HG03060 (cell line): ENCODE data around the gene ZNF394.

Experiments
- ATAC-seq: cut with Tn5 transposase; IDR thresholded peaks from one replicate; pipeline ENCODE4 v1.9.1; 2021; ENCODE audit warnings: low read depth, moderate number of reproducible peaks; ENCODE audit not compliant: unreplicated experiment

ZNF394 gene

GRCh38 chr7:99497766-99498545 is 2.1 kb downstream of the ZNF394 start:
- ATAC-seq, result no peak

- ATAC-seq, result no peak
Observed at GRCh38 chr7:99493823-99494222, 6.3 kb downstream of the ZNF394 start.

DNA sequence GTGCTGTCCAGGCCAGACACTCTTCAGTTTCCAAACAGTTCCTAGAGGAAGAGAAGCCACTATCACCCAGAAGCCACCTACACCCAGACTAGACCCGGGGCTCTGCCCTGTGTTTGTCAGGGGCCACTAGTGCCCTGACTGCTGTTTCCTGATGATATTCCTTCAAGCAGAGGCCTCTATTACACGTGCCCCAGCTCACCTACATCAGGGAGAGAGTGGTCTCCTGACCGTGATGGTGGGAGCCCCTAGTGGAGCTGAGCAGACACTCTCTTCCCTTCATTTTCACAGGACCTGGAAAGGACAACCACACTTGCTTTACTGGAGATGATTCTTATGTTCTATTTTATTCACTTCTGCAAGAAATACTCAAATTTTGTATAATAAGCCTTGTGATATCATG is 9.2 kb downstream of the ZNF394 start:
- no peak for ATAC-seq

GRCh38 chr7:99489235-99489634 is 10.8 kb downstream of the ZNF394 start:
- ATAC-seq, result no peak

DNA sequence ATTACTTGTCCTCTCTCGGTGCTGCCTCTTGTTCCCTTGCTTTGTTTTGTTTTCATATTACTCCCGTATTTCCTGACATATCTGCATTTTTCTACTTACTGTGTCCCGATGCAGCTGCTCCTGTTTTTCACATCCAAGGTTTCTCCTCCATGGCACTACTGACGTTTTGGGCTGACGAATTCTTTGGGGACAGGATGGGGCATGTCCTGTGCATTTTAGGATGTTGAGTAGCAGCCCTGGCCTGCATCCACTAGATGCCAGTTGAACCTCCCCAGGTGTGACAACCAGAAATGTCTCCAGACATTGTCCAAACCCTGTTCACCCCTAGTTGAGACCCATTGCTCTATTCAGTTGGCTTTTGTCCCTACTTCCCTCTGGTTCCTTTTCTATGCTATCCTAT is 15.0 kb downstream of the ZNF394 start:
- ATAC-seq, result no peak

DNA sequence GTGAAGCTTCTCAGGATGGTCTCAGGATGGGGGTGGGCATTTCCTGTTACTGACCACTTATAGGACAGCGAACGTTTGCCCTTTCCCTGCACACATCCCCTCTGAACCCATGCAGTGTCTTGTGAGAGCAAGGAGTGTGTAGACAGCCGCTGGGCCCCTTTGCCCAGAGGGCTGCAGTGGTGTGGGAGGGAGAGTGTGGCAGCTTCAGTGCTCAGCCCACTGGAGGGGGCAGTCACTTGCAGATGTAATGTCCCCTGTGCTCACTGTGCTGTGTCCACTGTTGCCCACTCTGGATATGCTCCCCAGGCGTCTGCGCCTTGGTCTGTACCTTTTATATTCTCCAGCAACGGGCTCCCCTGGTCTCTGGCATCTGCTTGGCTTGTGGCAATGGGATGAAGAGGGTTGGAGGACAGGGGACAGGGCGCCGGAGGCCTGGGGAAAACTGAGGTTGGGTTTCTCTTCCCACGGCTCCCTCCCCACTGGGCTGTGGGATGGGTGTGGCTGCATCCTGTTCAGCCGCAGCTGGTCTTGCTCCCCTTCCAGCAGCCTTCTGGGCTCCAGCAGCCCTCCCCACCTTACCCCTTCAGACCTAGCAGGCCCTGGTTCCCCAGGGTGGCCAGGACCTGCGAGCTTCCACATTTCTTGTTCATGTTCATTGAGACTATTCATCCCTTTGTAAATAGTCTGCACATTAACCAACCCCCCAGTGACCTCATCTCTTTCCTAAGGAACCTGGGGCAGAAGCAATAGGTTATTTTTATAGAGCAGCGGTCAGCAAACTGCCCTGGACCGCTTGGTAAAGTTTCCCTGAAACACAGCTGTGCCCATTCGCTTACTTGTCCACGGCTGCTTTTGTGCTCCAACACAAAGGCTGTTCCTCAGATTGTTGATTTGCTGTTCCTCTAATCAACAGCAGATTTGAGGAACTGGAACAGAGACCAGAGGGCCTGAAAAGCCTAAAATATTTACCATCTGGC is 21.3 kb downstream of the ZNF394 start:
- no peak for ATAC-seq

DNA sequence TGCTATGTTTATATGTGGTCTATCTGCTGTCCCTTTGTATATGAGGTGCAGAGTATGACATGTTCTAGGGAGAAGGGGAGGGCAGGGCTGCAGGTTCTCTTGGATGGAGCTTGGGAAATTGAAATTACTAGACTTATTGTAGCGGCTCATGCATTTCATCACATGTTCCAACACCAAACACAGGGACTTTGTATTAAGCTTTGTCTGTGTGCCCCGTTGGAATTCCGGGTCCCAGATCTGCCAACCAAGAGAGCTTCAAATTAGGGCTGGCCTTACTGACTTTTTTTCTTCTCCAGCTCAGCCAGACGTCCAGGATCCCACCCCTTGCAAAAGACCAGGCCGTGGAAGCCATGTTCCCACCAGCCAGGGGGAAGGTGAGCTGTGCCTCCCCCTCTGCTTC is 24.0 kb downstream of the ZNF394 start:
- no peak for ATAC-seq

DNA sequence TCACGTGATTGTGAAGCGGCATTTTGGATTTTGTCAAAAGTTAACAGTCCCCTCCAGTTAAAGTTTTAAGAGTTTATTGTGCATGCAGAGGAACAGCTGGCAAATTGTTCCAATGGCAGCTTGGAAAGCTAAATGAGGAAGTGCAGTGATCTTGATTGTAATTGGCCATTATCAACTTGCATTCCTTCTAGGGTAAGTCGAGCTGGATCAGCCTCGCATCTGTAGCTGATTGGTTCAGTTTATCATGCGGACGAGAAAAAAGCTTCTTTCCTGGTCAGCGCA is 26.8 kb downstream of the ZNF394 start:
- no peak for ATAC-seq

GRCh38 chr7:99472561-99473314 is 27.3 kb downstream of the ZNF394 start, which contains the start of gene ZNF789:
TSS of gene ZNF789 (plus strand) at chr7:99472890. CDS start at chr7:99476457, 3,567 bp downstream.
- ATAC-seq, result peak; percentile 45

- no peak for ATAC-seq
Observed at GRCh38 chr7:99469381-99470065, 30.6 kb downstream of the ZNF394 start.

GRCh38 chr7:99468336-99468918 is 31.7 kb downstream of the ZNF394 start:
- ATAC-seq, result no peak

- no peak for ATAC-seq
Observed at GRCh38 chr7:99465421-99465768, 34.7 kb downstream of the ZNF394 start.

DNA sequence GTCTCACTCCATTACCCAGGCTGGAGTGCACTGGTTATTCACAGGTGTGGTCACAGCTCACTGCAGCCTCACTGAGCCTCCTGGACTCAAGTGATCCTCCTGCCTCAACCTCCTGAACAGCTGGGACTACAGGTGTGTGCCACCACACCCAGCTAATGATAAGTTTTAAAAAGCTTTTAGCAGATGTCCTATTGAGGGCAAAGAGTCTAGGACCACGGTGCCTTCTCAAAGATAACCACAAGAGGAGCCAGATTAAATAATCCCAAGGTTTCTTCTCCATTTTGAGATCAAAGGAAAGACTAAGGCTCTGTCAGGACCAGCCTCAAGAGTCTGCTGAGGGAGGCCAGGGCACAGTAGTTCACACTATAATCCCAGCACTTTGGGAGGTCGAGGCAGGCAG is 38.9 kb downstream of the ZNF394 start:
- ATAC-seq, result no peak

DNA sequence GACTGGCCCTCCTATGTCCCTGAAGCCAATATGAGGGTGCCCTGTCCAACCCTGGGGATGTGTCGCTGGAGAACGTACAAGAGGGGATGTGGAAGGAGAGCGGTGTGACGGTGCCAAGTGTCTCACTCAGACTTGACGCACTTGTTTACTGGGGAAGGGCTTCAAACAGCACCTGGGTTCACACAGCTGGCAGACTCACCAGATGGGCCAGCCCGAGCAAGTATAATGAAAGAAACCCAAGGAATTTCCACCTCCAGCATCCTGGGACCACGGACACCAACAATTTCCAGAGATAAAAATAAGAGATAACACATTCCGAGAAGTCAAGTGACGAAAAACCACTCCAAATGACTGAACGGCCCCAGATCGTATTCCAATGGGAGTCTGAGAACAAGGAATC is 39.4 kb downstream of the ZNF394 start:
- no peak for ATAC-seq

GRCh38 chr7:99459087-99459486 is 41.0 kb downstream of the ZNF394 start:
- ATAC-seq, result no peak

DNA sequence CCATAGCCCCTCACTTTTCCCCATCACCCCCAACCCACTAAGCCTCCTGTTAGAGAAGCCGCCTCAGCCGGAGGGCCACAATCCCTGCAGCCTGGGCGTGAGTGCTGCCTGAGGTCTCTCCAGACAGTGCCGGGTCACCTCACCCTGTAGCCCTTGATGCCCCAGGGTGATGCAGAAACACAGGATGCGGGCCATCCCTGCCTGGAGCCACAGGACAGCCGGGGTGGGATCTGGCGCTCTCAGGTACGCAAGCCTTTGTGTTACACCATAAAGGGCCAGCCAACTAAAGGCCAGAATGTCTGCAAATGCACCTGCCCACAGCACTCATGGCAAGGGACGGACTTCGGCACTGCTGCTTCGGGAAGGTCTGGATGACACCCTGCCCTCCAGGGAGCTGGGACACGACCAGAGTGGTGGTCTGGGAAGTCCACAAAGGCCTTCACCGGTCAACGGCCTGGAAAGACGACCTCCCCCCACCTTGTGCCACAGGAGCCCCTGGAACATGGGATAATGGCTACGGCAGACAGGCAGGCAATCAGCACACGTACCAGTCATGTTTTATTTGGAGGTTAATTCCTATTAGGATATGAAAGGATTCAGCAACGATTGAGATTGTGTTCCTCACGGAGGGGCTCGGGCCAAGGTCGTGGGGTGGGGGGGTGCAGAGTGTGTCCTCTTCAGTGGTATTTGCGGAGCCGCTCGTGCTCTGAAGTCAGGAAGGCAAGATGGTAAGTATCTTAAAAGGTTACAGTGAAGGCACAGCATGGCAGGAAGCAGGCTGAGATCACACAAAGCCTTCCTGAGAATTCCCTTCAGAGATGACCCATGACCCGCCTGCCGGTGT is 42.2 kb downstream of the ZNF394 start:
- no peak for ATAC-seq

DNA sequence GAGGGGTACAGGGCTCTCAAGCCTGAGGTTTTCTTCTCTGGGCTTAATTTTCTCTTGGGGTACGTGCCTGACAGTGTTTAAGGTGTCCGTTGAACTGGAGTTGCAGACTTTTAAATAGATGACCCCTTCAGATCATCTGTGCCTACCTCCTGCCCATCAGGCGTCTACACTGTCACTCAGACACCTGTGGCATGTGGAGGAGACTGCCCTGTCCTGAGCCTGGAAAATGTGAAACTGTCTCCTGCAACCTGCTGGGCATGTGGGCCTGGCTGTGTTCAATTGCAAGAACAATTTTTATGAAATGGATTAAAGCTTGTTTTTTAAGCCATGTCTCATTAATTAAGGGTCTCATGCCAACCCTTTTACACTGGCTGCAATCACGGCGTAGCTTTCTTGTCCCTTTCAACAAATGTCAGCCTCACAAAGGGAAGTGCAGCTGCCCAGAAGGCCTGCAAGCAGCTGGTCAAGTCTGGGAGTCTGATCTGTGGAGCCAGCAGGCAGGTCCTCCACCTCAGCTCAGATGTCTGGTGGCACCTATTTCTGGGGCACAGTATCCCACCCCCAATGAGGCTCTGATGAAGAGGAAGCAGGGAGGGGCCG is 42.9 kb downstream of the ZNF394 start:
- no peak for ATAC-seq

- ATAC-seq, result no peak
Observed at GRCh38 chr7:99456288-99456687, 43.8 kb downstream of the ZNF394 start.

- no peak for ATAC-seq
Observed at GRCh38 chr7:99455874-99456273, 44.2 kb downstream of the ZNF394 start.
